COLO668 (cell line): Measurements from ENCODE around the gene MAPK14.
"Not testable (repeated sequence)": the region's sequence is repeated elsewhere in the genome, so short reads cannot be mapped to it uniquely, and the experiment has no call there.

Experiments
- DNase-seq: peaks from one replicate; lab custom pipeline; 2025; ENCODE audit not compliant: unreplicated experiment; lab: John Stamatoyannopoulos, UW

MAPK14 gene

DNA sequence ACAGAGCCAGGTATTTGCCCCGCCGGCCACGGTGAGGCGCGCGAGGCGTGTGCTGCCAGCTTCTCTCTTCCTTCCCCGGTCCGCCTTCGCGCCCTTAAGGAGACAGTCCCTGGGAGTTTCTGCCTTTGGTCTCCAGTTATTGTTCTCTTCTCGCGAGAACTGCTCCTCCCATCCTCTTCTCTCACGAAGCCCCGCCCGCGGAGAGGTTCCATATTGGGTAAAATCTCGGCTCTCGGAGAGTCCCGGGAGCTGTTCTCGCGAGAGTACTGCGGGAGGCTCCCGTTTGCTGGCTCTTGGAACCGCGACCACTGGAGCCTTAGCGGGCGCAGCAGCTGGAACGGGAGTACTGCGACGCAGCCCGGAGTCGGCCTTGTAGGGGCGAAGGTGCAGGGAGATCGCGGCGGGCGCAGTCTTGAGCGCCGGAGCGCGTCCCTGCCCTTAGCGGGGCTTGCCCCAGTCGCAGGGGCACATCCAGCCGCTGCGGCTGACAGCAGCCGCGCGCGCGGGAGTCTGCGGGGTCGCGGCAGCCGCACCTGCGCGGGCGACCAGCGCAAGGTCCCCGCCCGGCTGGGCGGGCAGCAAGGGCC, at the start of gene MAPK14:
Gene MAPK14 (plus strand): TSS at position 308 of the 587 bp plus-strand sequence. CDS start 350 bp downstream, outside the sequence.
- DNase-seq = peak; percentile 97

DNA sequence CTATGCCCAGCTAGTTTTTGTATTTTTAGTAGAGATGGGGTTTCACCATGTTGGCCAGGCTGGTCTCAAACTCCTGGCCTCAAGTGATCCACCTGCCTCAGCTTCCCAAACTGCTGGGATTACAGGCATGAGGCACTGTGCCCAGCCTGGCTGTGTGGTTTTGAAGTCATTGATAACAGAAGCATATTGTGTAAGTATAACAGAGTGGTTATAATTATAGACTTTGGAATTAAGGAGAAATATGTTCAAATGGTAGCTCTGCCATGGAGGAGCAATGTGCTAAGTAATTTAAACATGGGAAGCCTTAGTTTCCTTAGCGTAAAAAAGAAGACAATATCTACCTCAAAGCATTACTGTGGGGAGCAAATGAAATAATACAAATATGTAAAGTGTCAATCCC, 47.5 kb upstream of the MAPK14 start:
- not testable (repeated sequence) for DNase-seq

DNA sequence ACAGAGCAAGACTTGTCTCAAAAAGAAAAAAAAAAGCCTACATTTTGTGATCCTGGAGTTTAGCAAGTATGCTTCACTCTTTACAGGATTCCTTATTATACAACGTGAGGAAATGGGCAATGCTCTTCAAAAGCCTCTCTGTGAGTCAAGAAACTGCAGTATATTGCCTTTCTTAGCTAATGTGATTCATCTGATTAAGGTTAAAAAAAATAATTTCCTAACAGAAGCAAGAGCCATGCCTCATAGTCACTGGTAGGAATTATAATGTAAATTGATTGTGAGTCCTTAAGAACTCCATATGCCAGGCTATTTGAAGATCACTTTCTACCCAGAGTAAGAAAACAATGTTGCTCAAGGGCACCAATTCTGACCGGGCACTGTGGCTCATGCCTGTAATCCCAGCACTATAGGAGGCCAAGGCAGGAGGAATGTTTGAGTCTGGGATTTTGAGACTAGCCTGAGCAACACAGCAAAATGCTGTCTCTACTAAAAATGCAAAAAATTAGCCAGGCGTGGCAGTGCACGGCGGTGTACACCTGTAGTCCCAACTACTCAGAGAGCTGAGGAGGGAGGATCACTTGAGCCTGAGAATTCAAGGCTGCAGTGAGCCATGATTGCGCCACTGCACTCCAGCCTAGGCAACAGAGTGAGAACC, 46.5 kb upstream of the MAPK14 start:
- no peak for DNase-seq

DNA sequence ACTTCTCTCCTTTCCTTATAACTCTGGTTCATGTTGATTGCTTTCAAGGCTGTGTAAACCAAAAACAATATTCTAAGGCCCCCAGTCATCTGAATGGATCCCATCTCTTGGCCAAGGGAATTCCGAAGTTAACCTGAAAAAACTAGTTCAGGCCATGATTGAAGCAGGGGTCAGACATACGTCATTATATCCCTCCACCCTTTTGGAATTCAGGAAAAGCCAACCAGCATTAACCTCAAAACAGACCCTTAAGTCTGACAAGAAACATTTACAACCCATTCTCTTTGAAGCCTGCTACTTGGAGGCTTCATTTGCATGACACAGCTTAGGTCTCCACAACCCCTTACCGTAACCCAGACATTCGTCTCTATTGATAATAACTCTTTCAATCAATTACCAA, 42.9 kb upstream of the MAPK14 start:
- DNase-seq = no peak

DNA sequence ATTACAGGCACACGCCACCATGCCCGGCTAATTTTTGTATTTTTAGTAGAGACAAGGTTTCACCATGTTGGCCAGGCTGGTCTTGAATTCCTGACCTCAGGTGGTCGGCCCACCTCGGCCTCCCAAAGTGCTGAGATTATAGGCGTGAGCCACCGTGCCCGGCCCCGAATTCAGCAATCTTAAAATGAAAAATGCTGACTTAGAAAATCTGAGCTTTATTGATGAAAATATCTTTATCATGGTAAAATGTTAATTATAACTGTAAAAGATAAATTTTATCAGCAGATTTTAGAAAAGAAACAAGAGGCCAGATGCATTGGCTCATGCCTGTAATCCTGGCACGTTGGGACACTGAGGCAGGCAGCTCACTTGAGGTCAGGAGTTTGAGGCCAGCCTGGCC, 39.6 kb upstream of the MAPK14 start:
- not testable (repeated sequence) for DNase-seq

DNA sequence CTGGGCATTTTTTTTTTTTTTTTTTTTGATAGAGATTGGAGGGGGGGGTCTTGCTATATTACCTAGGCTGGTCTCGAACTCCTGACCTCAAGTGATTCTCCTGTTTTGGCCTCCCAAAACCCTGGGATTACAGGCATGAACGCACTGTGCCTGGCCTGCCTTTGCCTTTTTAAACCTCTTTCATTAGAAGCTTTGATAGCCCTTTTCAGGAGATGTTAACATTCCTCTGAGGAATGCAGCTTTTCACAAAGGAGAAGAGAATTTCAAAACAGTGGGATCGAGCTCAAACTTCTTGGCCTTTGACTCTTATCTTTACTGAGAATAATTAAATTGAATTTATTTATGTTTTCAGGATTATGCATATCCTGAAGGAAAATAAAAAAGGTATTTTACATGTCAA, 34.5 kb upstream of the MAPK14 start:
- DNase-seq = no peak

DNA sequence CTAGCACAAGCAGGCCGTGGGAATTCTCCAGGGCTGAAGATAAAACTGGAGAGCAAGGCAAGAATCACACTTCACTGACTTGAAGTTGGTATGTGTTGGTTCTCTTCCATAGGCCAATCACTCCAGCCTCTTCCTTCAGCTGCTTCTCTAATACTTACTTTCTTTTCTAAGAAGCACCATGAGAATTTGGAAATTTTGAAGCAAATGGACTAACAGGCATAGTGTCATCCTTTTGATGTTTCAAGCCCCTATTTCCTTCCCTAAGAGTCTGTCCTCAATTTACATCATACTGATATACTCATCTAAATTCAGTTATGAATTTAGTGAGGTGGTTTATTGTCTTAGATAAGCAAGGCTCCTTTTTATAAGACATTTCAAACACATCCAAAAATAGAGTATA, 27.2 kb upstream of the MAPK14 start:
- DNase-seq = no peak

DNA sequence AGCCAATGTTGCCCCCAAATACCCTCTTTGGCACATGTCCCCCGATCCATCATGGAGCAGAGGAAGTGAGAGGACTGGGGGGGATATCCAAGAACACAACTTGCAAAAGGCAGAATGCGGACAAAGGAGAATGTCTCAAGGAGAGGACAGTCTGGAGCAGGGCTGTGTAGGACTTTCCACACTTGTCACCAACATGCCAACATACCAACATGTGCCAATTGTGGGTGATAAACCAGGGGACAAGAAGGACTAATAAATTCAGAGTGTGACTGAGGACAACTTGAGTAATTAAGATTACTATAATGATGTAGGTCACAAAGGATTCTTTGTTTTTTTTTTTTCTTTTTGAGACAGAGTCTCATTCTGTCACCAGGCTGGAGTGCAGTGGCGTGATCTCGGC, 11.9 kb upstream of the MAPK14 start:
- no peak for DNase-seq

DNA sequence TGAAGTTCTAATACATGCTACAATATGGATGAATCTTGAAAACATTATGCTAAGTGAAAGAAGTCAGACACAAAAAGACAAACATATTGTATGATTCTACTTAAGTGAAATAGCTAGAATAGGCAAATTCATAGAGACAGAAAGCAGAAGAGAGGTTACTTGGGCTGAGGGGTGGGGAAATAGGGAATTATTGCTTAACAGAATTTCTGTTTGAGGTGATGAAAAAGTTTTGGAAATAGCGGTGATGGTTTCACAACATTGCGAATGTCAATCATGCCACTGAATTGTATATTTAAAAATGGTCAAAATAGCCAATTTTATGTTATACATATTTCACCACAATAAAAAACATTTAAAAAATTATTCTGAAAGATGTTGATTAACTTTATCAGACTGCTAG, 9.3 kb upstream of the MAPK14 start:
- no peak for DNase-seq

DNA sequence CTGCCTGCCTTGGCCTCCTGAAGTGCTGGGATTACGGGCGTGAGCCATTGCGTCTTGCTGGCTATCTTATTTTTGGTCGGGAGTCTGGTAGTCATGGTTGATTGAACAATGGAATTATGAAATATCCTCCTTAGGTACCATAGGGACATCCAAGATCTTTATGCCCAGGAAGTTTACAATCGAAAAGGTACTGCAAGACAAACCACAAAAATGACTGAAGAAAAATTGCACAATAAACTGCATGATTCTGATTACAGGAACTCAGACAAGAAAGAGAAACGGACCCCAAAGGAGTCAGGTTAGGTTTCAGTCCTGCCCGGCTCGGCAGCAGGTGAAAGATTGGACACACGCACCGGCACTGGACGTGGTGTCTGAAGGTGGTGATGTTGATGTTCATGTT, 8.4 kb upstream of the MAPK14 start:
- no peak for DNase-seq

DNA sequence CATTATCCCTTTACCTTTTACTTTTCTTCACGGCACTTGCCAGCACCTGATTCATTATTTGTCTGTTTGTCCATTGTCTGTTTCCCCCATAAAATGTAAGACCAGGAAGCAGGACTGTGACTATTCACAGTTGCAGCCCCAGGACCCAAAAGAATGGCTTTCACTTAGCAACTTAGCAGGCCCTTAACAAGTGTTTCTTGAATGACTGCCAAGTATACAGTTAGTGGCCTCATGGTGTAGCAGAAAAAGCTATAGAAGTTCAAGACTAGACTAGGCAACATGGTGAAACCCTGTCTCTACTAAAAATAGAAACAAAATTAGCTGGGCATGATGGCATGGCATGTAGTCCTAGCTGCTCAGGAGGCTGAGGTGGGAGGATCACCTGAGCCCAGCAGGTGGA, 7.5 kb upstream of the MAPK14 start:
- DNase-seq = no peak

DNA sequence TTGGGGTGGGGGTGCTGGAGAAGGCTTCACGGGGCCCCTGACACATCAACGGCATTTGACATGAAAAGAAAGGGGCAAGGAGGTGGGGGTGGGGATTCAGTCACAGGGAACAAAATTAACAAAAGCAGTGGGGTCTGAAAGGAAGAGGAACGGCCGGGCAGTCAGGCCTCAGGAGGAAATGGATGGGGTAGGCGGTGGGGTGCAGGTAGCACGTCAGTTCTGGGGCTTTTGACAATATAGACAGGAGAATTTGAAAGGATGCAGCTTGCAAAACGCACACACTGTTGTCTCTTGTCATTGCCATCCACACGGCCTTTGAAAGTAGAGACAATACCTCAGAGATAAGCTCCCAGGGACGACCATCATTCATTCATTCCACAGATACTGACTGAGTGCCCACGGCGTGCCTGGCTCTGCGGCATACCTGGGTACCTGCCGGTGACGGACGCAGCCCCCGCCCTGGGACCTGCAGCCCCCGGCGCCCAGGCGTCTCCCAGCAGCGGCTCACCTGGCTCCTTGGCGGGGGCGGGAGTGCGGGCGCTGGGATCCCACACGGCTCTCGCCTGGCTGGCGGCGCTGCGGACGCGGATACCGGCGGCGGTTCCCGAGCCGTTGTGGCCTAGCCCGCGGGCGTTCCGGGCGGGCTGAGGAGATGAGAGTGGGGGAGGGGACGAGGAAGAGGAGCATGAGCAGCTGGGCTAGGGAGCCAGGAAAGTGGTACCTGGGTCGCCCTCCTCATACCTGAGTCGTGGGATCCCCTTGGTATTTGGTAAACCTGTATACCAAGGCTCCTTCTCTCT, 3.4 kb upstream of the MAPK14 start, which contains the start of gene SLC26A8:
Gene SLC26A8 (minus strand): TSS at position 646 of the 800 bp plus-strand sequence. CDS start 4,934 bp downstream, outside the sequence.
- no peak for DNase-seq

DNA sequence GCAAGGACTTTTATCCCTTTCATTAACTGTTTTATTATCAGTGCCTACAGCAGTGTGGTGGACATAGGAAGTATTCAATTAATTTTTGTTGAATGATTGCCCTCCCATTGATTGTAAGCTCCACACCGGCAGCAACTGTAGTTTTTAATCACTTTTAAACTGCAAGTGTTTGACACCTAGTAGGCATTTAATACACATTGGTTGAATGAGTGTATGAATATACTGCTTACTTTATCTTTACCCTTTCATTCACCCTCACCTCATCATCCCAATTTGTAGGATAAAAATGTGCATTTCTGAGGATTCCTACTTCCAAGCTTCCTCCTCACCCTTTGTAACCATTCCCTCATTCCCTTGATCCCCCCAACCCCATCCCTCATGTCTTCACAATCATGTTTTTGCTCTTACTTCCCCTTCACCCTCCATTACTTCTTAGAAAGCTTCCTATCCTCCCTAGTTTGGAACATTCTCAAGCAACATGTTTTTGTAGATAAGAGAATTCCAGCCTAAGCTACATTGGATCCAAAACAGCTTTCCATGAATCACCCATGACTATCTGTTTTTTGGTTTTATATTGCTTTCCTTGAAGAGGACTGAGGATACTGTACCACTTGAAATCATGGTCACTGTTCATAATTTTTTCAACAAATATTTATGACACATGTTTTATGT, 2.2 kb upstream of the MAPK14 start:
- DNase-seq = no peak

DNA sequence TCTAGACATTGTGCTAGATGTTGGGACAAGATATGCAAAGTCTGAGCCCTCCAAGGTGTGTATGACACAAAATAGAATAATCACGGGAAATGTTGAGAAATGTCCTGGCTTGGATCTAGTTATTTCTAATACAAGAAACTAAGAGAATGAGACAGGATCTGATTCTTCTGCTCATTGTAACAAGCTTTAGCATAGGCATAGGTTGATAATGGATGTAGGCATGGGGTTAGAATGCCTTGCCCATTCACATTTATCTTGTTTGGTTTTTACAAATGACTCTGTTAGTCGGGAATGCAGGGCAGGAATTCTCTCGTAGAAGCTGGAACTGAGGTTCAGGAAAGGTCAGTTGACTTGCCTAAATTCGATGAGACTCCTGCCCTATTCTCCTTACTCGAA, 1.7 kb upstream of the MAPK14 start:
- no peak for DNase-seq

DNA sequence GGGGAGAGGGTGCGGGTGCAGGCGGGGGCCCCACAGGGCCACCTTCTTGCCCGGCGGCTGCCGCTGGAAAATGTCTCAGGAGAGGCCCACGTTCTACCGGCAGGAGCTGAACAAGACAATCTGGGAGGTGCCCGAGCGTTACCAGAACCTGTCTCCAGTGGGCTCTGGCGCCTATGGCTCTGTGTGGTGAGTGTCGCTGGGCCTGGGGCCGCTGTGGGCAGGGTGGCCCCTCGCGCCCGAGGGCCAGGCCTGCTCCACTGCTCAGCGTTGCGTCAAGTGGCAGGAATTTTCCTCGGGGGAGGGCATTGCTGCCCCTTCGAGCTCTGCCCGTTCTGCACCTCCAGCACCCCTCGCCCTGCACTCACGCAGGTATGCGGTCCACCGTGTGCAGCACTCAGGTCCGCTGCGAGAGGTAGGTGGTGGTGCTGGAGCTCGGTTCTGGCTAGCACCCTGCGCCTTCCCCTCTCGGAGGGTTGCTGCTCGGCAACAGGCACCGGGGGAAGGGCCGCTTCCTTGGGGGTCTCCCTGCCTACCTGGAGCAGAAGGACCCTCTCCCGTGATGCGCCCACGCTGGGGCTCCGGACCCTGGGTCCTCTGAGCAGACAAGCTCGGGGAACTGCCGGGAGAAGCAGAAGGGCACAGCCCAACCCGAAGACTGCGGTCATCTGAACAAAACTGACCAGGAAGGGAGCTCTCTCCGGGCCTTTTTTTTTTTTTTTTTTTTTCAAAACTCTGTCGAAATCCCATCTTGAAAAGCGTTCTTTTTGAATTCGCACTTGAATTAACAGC, 674 bp downstream of the MAPK14 start:
- DNase-seq = peak; percentile 49

DNA sequence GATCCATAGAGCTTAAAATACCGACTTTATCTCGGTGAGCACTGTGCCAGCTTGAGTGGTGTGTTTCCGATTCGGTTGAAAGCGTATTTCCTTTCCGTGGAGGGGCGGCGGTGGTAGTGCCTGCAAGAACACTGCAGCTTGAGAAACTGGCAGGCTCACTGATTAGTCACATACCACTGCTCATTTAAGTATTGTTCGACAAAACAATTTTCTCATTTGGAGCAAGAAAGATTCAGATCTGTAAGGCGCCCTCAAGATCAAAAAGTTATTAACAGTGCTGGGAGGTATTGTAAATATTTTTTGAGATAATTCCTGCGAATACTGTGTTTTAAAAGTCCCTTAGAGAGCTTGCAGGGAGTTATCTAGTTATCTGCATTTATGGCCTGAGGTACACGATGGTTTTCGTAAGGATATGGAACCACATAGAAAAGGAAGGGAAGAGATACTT, 1.3 kb downstream of the MAPK14 start:
- peak; percentile 34 for DNase-seq

DNA sequence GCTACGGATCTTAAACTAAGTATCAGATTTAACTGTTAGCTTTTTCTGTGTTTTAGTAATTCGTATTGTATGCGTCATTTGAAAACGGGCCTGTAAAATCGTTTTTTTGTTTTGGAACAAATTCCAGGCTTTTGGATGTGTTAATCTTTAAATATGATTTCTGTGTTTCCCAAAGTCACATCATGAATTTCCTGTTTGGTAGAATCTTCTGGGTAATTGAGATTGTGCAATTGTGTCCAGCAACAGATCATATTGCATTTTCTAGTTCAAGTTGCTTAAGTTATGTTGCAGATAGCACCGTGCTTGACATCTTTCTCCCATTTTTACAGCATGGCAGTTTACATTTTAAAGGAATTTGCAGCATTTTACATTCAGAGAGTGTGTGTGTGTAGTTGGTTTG, 1.9 kb downstream of the MAPK14 start:
- DNase-seq = no peak

DNA sequence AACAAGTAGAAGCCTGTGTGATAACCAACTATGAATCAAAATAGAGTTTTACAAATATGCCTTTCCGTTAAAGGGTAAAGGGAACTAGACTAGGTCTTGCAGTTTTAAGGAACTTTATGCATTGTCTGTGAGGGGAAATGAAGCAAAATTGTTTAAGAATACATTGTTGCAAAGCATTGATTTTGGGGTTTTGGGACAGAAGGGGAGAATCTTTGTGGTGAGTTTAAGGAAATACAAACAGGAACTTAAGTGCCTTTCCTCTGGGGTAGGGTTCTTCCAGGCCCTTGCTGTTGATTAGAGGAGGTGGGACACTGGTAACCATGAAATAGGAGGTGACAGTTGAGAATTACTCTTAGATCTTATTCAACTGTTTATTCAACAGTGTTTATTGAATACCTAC, 4.7 kb downstream of the MAPK14 start:
- DNase-seq = no peak

DNA sequence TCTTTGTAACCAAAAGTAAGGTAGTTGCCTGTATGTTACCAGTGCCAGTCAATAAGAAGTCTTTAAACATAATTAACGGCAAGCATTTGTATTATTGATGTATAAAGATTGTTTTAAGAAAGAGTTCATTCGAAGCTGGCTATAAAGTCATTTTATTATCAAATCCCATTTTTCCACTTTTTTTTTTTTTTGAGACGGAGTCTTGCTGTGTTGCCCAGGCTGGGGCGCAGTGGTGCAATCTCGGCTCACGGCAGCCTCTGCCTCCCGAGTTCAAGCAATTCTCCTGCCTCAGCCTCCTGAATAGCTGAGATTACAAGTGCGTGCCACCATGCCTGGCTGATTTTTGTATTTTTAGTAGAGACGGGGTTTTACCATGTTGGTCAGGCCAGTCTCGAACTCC, 5.5 kb downstream of the MAPK14 start:
- not testable (repeated sequence) for DNase-seq

DNA sequence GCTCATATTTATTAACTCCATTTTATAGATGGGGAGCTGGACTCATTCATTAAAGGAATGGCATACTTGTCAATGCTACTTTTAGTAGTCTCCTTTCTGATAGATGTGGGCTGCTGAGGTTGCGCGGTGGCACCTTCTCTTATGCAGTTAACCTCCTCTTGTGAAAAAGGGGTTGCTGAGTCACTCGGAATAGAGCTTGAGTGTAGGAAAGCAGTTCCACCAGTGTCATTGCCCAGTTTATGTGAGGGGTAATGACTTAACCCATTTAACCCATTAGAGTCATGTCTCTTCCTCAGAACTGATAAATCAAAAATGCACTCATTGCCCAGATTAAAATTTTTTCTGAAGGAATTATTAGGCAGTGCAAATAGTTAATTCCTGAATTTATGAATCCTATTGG, 6.3 kb downstream of the MAPK14 start:
- DNase-seq = no peak

DNA sequence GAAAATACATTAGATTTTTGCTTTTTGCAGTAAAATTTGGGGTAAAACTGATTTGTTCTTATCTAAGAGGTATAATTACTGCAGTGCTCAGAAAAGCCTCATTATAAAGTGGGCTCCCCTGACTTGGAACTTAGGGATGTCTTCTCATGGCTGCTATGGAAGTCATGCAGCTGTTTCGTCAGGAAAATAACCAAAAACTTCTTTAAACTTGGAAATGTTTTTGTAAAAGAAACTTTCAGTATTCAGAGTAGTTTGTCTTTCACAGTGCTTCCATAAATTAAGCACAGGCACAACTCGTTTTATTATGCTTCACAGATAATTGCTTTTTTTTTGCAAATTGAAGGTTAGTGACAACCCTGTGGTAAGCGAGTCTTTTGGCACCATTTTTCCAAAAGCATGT, 6.8 kb downstream of the MAPK14 start:
- no peak for DNase-seq
